ENCODE results near the gene HSP90B1. TPM values are rescaled to one million over a fixed set of nuclear protein-coding genes. Genes with fewer than 3 reads are reported as not detected.

Gene HSP90B1
- total RNA-seq, 1 experiment from 2014 or later = 857 TPM

GRCh38 chr12:103975368-103975767 is 45.2 kb downstream of the HSP90B1 start:
- H3K27me3 Mint-ChIP-seq (ENCODE audit: insufficient read depth, unreplicated experiment) = no peaks in the 10 kb centered on the region
- TF ChIP-seq CTCF (IDR thresholded peaks at IDR 0.05; ENCODE audit: insufficient read depth in 1 of 2, low read depth in 1 of 2, low read length in 1 of 2, severe bottlenecking in 1 of 2, unreplicated experiment in 1 of 2) = no peak
- Histone ChIP-seq H3K36me3 (ENCODE audit: control insufficient read depth, insufficient read depth, low read length) (0 out of 2 replicates have a peak, but pooled peaks cover 1% of the 10 kb centered on the region), H3K4me1 (no peaks in the 10 kb centered on the region), H3K4me3 (ENCODE audit: low read depth, low read length) (no peak overlapping the region), H3K27me3 (replicated peaks; ENCODE audit: control insufficient read depth, insufficient read depth, low read length) (no peaks in the 10 kb centered on the region), H3K9me3 (no peaks in the 10 kb centered on the region)
- no peak overlapping the region for H3K4me3 Mint-ChIP-seq (ENCODE audit: unreplicated experiment)
- no peaks in the 10 kb centered on the region for H3K4me1 Mint-ChIP-seq (ENCODE audit: low read depth, unreplicated experiment)
- H3K36me3 Mint-ChIP-seq (ENCODE audit: insufficient read depth, unreplicated experiment) = peaks cover 46% of the 10 kb centered on the region
- intact Hi-C loops (cut with micrococcal nuclease; ENCODE audit: unreplicated experiment) = no loop called here
- H3K9me3 Mint-ChIP-seq (ENCODE audit: unreplicated experiment) = no peaks in the 10 kb centered on the region
- CTCF ChIA-PET = no interaction called here
- no TSS peak for BruUV-seq (replicated peaks)
- no peak for DNase-seq
- no peak overlapping the region for H3K27ac Mint-ChIP-seq (ENCODE audit: unreplicated experiment)
- POLR2A ChIA-PET = interaction anchor here (1.0 kb wide), 1 partner anchor 10 kb away, joined by 3 read pairs; the partner anchor contains the start of gene TDG

GRCh38 chr12:103978384-103978982 is 48.3 kb downstream of the HSP90B1 start:
- Mint-ChIP-seq H3K27me3 (ENCODE audit: insufficient read depth, unreplicated experiment) (no peaks in the 10 kb centered on the region), H3K9me3 (ENCODE audit: unreplicated experiment) (no peaks in the 10 kb centered on the region), H3K27ac (ENCODE audit: unreplicated experiment) (no peak overlapping the region), H3K36me3 (ENCODE audit: insufficient read depth, unreplicated experiment) (peaks cover 48% of the 10 kb centered on the region), H3K4me1 (ENCODE audit: low read depth, unreplicated experiment) (no peaks in the 10 kb centered on the region), H3K4me3 (ENCODE audit: unreplicated experiment) (no peak overlapping the region)
- H3K9me3 ChIP-seq = no peaks in the 10 kb centered on the region
- intact Hi-C loops (cut with micrococcal nuclease; ENCODE audit: unreplicated experiment) = no loop called here
- no peak for DNase-seq
- POLR2A ChIA-PET = no interaction called here
- H3K27me3 ChIP-seq (replicated peaks; ENCODE audit: control insufficient read depth, insufficient read depth, low read length) = no peaks in the 10 kb centered on the region
- TF ChIP-seq CTCF (IDR thresholded peaks at IDR 0.05; ENCODE audit: insufficient read depth in 1 of 2, low read depth in 1 of 2, low read length in 1 of 2, severe bottlenecking in 1 of 2, unreplicated experiment in 1 of 2) = no peak
- H3K4me3 ChIP-seq (ENCODE audit: low read depth, low read length) = no peak overlapping the region
- CTCF ChIA-PET = no interaction called here
- H3K4me1 ChIP-seq = no peaks in the 10 kb centered on the region
- BruUV-seq (replicated peaks) = no TSS peak
- peaks cover 3% of the 10 kb centered on the region; the same call in 1 of the 2 replicates for H3K36me3 ChIP-seq (ENCODE audit: control insufficient read depth, insufficient read depth, low read length)

GRCh38 chr12:103986829-103987228 is 56.6 kb downstream of the HSP90B1 start:
- H3K9me3 ChIP-seq = no peaks in the 10 kb centered on the region
- Mint-ChIP-seq H3K4me1 (ENCODE audit: low read depth, unreplicated experiment) (no peaks in the 10 kb centered on the region), H3K36me3 (ENCODE audit: insufficient read depth, unreplicated experiment) (peaks cover 26% of the 10 kb centered on the region), H3K27me3 (ENCODE audit: insufficient read depth, unreplicated experiment) (no peaks in the 10 kb centered on the region), H3K27ac (ENCODE audit: unreplicated experiment) (no peak overlapping the region), H3K9me3 (ENCODE audit: unreplicated experiment) (no peaks in the 10 kb centered on the region), H3K4me3 (ENCODE audit: unreplicated experiment) (no peak overlapping the region)
- POLR2A ChIA-PET = interaction anchor here (0.6 kb wide), 1 partner anchor 151 kb away, joined by 3 read pairs; the partner anchor contains the start of gene NFYB
- intact Hi-C loops (cut with micrococcal nuclease; ENCODE audit: unreplicated experiment) = no loop called here
- H3K4me1 ChIP-seq = no peaks in the 10 kb centered on the region
- peaks cover 2% of the 10 kb centered on the region; the same call in 1 of the 2 replicates for H3K36me3 ChIP-seq (ENCODE audit: control insufficient read depth, insufficient read depth, low read length)
- BruUV-seq (replicated peaks) = no TSS peak
- CTCF ChIA-PET = no interaction called here
- TF ChIP-seq CTCF (IDR thresholded peaks at IDR 0.05; ENCODE audit: insufficient read depth in 1 of 2, low read depth in 1 of 2, low read length in 1 of 2, severe bottlenecking in 1 of 2, unreplicated experiment in 1 of 2) = no peak
- DNase-seq = no peak
- H3K4me3 ChIP-seq (ENCODE audit: low read depth, low read length) = no peak overlapping the region
- no peaks in the 10 kb centered on the region for H3K27me3 ChIP-seq (replicated peaks; ENCODE audit: control insufficient read depth, insufficient read depth, low read length)

Measured in Caco-2 (cell line).